ENCODE measurements around the gene OBSCN.

Gene OBSCN

GRCh38 chr1:228280106-228280901, 72.5 kb downstream of the OBSCN start:
- peak; percentile 38 for DNase-seq

GRCh38 chr1:228280961-228281591, 73.2 kb downstream of the OBSCN start:
- peak; percentile 48 for DNase-seq

GRCh38 chr1:228281631-228282328, 73.9 kb downstream of the OBSCN start:
- peak; percentile 49 for DNase-seq

- DNase-seq: peak; percentile 34
These were observed 74.6 kb downstream of the OBSCN start for GRCh38 chr1:228282329-228283042.

- peak; percentile 33 for DNase-seq
These were observed 75.2 kb downstream of the OBSCN start for GRCh38 chr1:228283043-228283371.

- DNase-seq: peak; percentile 40
These were observed 75.8 kb downstream of the OBSCN start for GRCh38 chr1:228283476-228284147.

GRCh38 chr1:228284148-228284495, 76.3 kb downstream of the OBSCN start:
- peak; percentile 15 for DNase-seq

- DNase-seq: peak; percentile 38
These were observed 76.7 kb downstream of the OBSCN start for GRCh38 chr1:228284521-228284920.

GRCh38 chr1:228285661-228286504, 78.0 kb downstream of the OBSCN start:
- DNase-seq: no peak

GRCh38 chr1:228286505-228287417, 78.9 kb downstream of the OBSCN start:
- DNase-seq: no peak

- no peak for DNase-seq
These were observed 79.9 kb downstream of the OBSCN start for GRCh38 chr1:228287541-228288425.

- no peak for DNase-seq
These were observed 80.8 kb downstream of the OBSCN start for GRCh38 chr1:228288536-228289238.

GRCh38 chr1:228289239-228289849, 81.5 kb downstream of the OBSCN start:
- no peak for DNase-seq

GRCh38 chr1:228289996-228290881, 82.4 kb downstream of the OBSCN start:
- no peak for DNase-seq

GRCh38 chr1:228291906-228292608, 84.2 kb downstream of the OBSCN start:
- no peak for DNase-seq

- no peak for DNase-seq
These were observed 84.7 kb downstream of the OBSCN start for GRCh38 chr1:228292609-228292911.

- DNase-seq: no peak
These were observed 85.5 kb downstream of the OBSCN start for GRCh38 chr1:228293393-228293792.
